Sigmoid colon (tissue), 7 donors: ENCODE data around the gene TELO2. TPM values are rescaled to one million over a fixed set of nuclear protein-coding genes. Genes with fewer than 3 reads are reported as not detected.

Experiments
- DNase-seq: peaks from one replicate; pipeline ENCODE4 v3.0.0-alpha.2; 2019
- H3K27ac ChIP-seq, 4 donors: fragments of 200-600 bp; sonication (generic); one replicate each; pipeline ENCODE4 v1.5.1; 2016 to 2019; ENCODE audit warnings: mild to moderate bottlenecking in 1 of 4
- H3K27me3 ChIP-seq, 3 donors: fragments of 200-600 bp; sonication (generic); one replicate each; pipeline ENCODE4 v1.5.1; 2019; ENCODE audit warnings: mild to moderate bottlenecking in 1 of 3
- H3K36me3 ChIP-seq, 4 donors: fragments of 200-600 bp; sonication (generic); one replicate each; pipeline ENCODE4 v1.5.1; 2016 to 2019
- H3K4me1 ChIP-seq, 4 donors: fragments of 200-600 bp; sonication (generic); one replicate each; pipeline ENCODE4 v1.5.1; 2017 to 2019
- H3K4me3 ChIP-seq, 4 donors: fragments of 200-600 bp; sonication (generic); one replicate each; pipeline ENCODE4 v1.5.1; 2017 to 2019; ENCODE audit warnings: mild to moderate bottlenecking in 2 of 4, moderate library complexity in 1 of 4
- H3K9me3 ChIP-seq, 4 donors: fragments of 200-600 bp in 3 of 4; sonication (generic) in 3 of 4; one replicate each; pipeline versions ENCODE4 v1.5.1 to v1.6.1; 2013 to 2019
- CTCF ChIP-seq, 4 experiments: fragments of 450-650 bp in 3 of 4; fragments of 200-600 bp in 1 of 4; IDR thresholded peaks; one replicate each; pipeline ENCODE4 v1.5.1; 2016 to 2019; ENCODE audit warnings: antibody characterized with exemption in 4 of 4, mild to moderate bottlenecking in 3 of 4, moderate library complexity in 2 of 4
- EP300 ChIP-seq, 4 donors: sonication (generic); formaldehyde crosslinking; IDR thresholded peaks; one replicate each; pipeline ENCODE4 v1.6.1; 2017; ENCODE audit warnings: antibody characterized with exemption in 4 of 4
- POLR2A ChIP-seq, 2 donors: fragments of 450-650 bp; IDR thresholded peaks; one replicate each; pipeline ENCODE4 v1.6.1; 2016; ENCODE audit warnings: antibody characterized with exemption in 2 of 2, mild to moderate bottlenecking in 2 of 2, moderate library complexity in 2 of 2
- POLR2AphosphoS5 ChIP-seq, 4 donors: sonication (generic); formaldehyde crosslinking; IDR thresholded peaks; one replicate each; pipeline ENCODE4 v1.6.1; 2017; ENCODE audit warnings: antibody characterized with exemption in 4 of 4
- WGBS, 2 donors: extraction: QIAGEN DNeasy Blood & Tissue Kit; methylation state at CpG; one replicate each; pipeline ENCODE4 v1.1.7; 2013; 5-methylcytosine and 5-hydroxymethylcytosine counted together
- intact Hi-C: fragments of 100-400 bp; cut with DNase I; formaldehyde crosslinking; loops from one replicate; pipeline ENCODE4 v1.15.1; 2023
- polyA plus RNA-seq, 3 donors: library from polyadenylated mRNA; stranded (reverse); fragments of 200-250 nt; gene quantifications; one replicate each; pipeline ENCODE4 v1.2.3, GENCODE V29; 2013
- total RNA-seq, 4 donors: library from RNA; depleted of rRNA; stranded (reverse); fragments of >200 nt; gene quantifications; one replicate each; pipeline ENCODE4 v1.1.0, GENCODE V29; 2016
- donor health status: healthy with polysubstance abuse.
- donor health status: Bipolar disorder and iron deficiency.
- donor health status: healthy.

TELO2 gene
- total and polyA plus RNA-seq, 7 donors: 10.4 to 60.3 (median 13.2) TPM

GRCh38 chr16:1531638-1531910 is 38.4 kb downstream of the TELO2 start:
- 91 to 92% methylated on average over 14 of the region's 14 CpGs for WGBS, 2 donors
- Histone ChIP-seq H3K27me3 (no peaks in the 10 kb centered on the region), H3K27ac (peak overlapping the region; percentile 83 to 89 (median 88)), H3K9me3 (no peaks in the 10 kb centered on the region), H3K4me3 (peak overlapping the region in 3 of 4 donors; percentile 12 to 60 (median 20)), H3K36me3 (peaks cover 0 to 11% (median 4%) of the 10 kb centered on the region in 4 donors), H3K4me1 (peaks cover 0 to 64% (median 63%) of the 10 kb centered on the region in 4 donors)
- intact Hi-C loops: loop anchor here (5.0 kb wide), 1 partner anchor 109 kb away; the partner anchor contains the start of gene UQCC4
- DNase-seq: no peak
- TF ChIP-seq CTCF (IDR thresholded peaks at IDR 0.05): no peak
- no peak for TF ChIP-seq EP300 (IDR thresholded peaks at IDR 0.05)
- no peak for TF ChIP-seq POLR2AphosphoS5 (IDR thresholded peaks at IDR 0.05)
- TF ChIP-seq POLR2A (IDR thresholded peaks at IDR 0.05): no peak

- WGBS, 2 donors: 78 to 79% methylated on average over 28 of the region's 28 CpGs
- H3K36me3 ChIP-seq: peaks cover 3 to 18% (median 9%) of the 10 kb centered on the region in 4 donors
- no peaks in the 10 kb centered on the region for H3K27me3 ChIP-seq
- H3K4me3 ChIP-seq: peak overlapping the region; percentile 54 to 70 (median 59)
- H3K4me1 ChIP-seq: peaks cover 0 to 70% (median 69%) of the 10 kb centered on the region in 4 donors
- intact Hi-C loops: loop anchor here (1.0 to 5.0 kb wide), 3 partner anchors 57 to 110 kb away; partner anchors contain the start of genes CLCN7 and UQCC4
- peak; percentile 71 to 88 (median 84) for TF ChIP-seq POLR2AphosphoS5 (IDR thresholded peaks at IDR 0.05)
- peak in 2 of 4 donors; percentile 81 to 95 for TF ChIP-seq EP300 (IDR thresholded peaks at IDR 0.05)
- TF ChIP-seq POLR2A (IDR thresholded peaks at IDR 0.05): no peak
- peak overlapping the region; percentile 83 to 89 (median 88) for H3K27ac ChIP-seq
- H3K9me3 ChIP-seq: no peaks in the 10 kb centered on the region
- peak; percentile 96 for DNase-seq
Observed at GRCh38 chr16:1532081-1532760, 39.1 kb downstream of the TELO2 start.

DNA sequence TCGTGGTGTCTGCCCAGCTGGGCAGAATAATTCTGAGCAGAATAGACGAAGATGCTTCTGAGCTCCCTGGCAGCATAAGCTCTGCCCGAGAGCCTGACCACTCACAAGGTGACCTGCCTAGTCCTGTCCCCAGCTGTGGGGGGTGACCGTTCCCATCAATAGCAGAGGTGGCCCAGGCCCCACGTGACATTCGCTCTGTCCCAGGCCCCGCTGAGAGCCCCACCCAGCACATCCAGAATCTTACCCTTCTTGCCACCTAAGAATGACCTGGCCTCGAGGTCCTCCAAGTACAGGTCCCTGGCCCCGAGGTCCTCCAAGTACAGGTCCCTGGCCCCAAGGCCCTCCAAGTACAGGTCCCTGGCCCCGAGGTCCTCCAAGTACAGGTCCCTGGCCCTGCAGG is 39.6 kb downstream of the TELO2 start:
- Histone ChIP-seq H3K4me1 (peaks cover 0 to 76% (median 72%) of the 10 kb centered on the region in 4 donors), H3K27ac (peak overlapping the region; percentile 83 to 89 (median 88)), H3K4me3 (peak overlapping the region; percentile 54 to 70 (median 59)), H3K9me3 (no peaks in the 10 kb centered on the region), H3K27me3 (no peaks in the 10 kb centered on the region), H3K36me3 (peaks cover 7 to 23% (median 14%) of the 10 kb centered on the region in 4 donors)
- DNase-seq: no peak
- WGBS, 2 donors: 81 to 85% methylated on average over 10 of the region's 10 CpGs
- TF ChIP-seq POLR2AphosphoS5 (IDR thresholded peaks at IDR 0.05) (no peak), CTCF (IDR thresholded peaks at IDR 0.05) (no peak), EP300 (IDR thresholded peaks at IDR 0.05) (no peak)
- intact Hi-C loops: loop anchor here (1.0 to 5.0 kb wide), 3 partner anchors 57 to 110 kb away; partner anchors contain the start of genes CLCN7 and UQCC4

DNA sequence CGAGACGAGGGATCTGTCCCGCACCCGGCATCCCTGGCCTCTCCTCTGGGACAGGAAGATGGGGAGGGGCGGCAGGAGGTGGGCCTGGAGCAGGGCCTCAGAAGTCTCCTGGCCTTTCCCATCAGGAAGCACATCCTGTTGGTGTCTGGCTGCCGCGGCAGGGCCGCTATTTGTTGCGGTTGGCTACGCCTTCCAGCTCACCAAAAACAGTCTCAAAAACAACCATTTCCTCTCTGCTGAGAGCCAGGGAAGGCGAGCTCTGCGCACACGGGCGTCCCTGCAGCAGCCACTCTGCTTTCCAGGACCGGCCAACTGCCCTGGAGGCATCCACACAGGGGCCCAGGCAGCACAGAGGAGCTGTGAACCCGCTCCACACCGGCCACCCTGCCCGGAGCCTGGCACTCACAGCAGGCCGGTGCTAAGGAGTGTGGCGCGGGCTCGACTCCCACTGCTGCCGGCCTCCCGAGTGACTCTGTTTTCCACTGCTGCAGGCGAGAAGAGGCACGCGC is 40.3 kb downstream of the TELO2 start, which contains the start of gene TMEM204:
TMEM204 (plus strand) TSS at position 224 of the 509 bp plus-strand sequence. CDS start 610 bp downstream, outside the sequence.
- TF ChIP-seq POLR2AphosphoS5 (IDR thresholded peaks at IDR 0.05) (peak; percentile 49 to 88 (median 84)), CTCF (IDR thresholded peaks at IDR 0.05) (no peak), POLR2A (IDR thresholded peaks at IDR 0.05) (peak; percentile 31 to 32), EP300 (IDR thresholded peaks at IDR 0.05) (no peak)
- H3K4me1 ChIP-seq: peaks cover 0 to 83% (median 77%) of the 10 kb centered on the region in 4 donors
- H3K27ac ChIP-seq: peak within 1 kb of the TSS; percentile 83 to 89 (median 88)
- H3K36me3 ChIP-seq: peaks cover 14 to 31% (median 18%) of the 10 kb centered on the region in 4 donors
- H3K9me3 ChIP-seq: no peaks in the 10 kb centered on the region
- H3K27me3 ChIP-seq: no peaks in the 10 kb centered on the region
- peak; percentile 95 for DNase-seq
- intact Hi-C loops: loop anchor here (2.0 to 5.0 kb wide), 2 partner anchors 77 to 111 kb away; partner anchors contain the start of gene UQCC4
- peak within 1 kb of the TSS; percentile 54 to 70 (median 59) for H3K4me3 ChIP-seq
- WGBS, 2 donors: 40 to 72% methylated on average over 27 of the region's 27 CpGs
